ENCODE measurements around the gene DRC7.

Gene DRC7

DNA sequence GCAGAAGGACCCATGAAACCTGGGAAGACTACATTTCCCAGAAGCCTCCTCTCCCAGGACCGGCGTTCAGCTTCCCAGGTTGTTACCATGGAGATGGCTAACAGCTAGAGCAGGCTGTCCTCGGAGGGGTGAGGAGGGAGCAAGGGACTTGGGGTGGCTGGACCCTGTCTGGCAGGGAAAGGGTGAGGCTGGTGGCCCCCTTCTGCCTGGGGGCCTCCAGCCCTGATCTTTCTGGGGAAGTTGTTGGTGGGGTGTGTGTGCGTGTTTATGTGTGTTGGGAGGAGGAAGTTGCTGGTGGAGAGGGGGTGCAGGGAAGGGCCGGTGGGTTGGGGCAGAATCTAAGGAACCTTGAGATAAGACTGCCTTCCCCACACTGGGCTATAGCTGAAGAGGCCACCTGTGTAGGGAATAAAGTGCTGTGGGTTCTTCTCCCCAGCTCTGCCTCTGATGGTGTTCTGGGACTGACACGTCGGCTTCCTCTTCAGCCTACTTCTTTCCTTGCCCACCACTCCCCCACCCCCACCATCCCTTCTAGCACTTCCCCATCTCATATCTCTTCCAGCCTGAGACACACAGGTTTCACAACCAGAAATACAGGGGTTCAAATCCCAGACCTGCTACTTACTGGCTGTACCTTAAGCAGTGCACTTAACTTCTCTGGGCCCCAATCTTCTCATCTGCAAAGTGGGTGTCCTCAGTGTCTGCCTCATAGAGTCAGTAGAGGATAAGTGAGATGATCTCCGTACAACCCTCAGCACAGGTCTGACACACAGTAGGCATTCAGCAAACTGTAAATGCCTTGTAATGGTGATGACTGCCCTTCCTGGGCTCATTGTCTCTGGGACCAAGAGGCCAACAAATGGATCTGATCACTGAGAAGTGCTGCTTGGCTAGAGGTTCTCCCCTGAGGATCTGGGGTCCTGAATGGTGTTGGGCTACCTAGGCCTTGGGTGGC lies at the start of gene DRC7:
Gene DRC7, plus strand, starts transcription at position 82 of the 955 bp plus-strand sequence. CDS start 3,144 bp downstream, outside the sequence.
- peak; percentile 77 for DNase-seq (ENCODE audit: low spot score)

DNA sequence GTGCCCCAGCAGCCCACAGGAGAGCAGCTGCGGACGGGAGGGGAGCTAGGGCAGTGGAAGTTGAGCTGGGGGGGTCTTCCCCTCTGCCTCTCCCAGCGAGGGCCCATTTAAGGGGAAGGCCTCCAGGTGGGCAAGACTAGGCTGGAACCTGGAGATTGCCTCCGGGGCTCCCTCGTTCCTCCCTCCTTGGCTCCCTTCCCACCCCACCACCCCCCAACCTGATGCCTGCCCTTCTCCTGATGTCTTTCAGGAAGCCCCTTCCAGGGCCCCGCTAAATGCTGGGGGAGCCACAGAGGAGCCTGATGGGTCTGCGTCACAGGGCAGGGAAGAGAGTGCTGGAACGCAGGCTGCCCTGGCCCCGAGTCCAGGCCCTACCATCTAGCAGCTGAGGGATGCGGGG lies 49.4 kb upstream of the DRC7 start:
- DNase-seq (ENCODE audit: low spot score): no peak

DNA sequence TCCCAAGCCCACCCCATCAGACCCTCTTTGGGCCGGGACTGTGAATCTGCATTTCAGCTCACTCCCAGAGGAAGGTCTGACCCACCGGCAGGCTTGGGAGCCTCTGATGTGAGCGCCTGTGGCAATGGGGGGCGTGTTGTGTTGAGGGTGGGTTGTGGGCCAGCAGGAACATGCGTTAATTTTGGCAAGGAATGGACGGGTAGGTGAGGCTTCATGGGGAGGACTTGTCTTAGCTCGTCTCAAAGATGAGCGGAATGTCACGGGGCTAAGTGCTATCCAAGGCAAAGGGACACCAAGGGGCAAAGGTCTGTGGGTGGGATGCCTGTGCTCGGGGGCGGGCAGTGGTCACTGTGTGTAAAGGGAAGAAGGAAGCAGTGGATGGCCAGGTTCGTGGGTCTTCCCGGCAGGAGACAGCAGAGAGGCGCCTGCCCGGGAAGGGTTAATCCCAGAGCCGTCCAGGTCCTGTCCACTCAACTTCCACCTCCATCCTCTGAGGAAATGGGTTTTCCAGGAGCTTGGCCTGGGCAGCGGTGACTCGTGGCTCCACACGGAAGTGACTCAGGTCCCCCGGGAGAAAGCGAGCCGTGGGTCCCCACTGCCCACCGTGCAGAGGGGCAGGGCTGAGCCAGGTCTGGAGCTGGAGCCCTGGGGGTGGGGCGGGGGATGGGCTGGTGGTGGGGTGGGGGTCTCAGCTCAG lies 48.8 kb upstream of the DRC7 start:
- DNase-seq (ENCODE audit: low spot score): no peak

DNA sequence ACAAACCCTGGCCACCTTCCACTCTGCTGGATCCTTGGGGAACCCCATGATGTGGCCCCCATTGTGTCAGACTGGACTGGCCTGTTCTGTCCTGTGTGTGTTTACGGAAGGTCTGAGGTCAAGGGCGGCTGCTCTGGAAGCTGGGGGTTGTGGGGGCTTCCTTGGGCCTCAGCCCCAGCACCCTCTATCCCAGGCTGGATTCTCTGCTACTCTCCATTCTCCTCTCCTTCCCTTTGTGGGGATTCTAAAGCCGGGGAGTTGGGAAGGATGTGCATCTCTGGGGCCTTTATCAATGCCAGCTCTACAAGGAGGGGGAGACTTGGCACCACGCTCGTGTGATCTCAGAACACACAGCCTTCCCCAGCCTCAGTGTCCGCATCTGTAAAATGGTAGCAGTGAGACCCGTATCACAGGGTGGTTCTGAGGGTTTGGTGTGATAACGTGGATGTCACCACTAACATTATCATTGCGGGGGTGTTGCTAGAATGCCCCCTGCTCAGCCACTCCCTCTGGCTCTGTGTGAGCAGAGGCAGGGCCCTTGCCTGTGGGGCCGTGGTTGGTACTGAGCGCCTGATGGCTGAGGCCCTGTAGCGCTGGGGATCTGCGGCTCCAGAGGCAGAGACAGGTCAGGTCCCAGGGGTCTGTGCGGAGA lies 48.1 kb upstream of the DRC7 start:
- DNase-seq (ENCODE audit: low spot score): no peak

DNA sequence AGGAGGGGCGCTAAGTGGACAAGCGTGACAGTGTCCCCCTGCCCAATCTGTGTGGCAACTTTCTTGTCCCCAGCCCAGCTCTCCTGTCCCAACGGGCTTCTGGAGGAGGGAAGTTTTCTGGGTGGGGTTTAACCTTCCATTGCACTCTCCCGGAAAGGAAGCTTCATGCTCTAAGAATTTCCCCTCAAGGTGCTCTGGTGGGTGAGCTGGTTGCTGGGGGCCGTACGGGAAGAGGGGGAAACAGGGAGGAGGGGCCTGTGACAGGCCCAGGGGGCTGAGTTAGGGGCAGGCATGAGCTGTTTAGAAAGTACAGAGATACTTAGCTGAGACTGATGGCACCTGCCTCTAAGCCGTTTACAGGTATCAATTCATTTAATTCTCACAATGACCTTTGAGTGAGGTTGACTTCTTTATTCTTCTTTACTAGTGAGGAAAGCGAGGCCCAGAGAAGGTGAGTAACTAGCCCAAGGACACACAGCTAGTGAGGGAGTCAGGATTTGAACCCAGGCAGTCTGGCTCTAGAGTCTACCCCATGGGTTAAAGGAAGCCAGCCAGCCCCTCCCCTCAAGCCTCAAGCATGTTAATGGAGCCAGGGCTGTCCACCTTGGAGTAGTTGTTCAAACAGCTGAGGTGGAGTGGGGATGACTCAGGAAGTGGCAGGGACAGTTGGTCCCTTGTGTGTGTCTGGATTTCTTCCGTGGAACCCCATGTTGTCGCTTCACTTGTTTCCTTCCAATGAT lies 47.3 kb upstream of the DRC7 start:
- no peak for DNase-seq (ENCODE audit: low spot score)

- no peak for DNase-seq (ENCODE audit: low spot score)
Measured at GRCh38 chr16:57648125-57648524, 46.5 kb upstream of the DRC7 start.

DNA sequence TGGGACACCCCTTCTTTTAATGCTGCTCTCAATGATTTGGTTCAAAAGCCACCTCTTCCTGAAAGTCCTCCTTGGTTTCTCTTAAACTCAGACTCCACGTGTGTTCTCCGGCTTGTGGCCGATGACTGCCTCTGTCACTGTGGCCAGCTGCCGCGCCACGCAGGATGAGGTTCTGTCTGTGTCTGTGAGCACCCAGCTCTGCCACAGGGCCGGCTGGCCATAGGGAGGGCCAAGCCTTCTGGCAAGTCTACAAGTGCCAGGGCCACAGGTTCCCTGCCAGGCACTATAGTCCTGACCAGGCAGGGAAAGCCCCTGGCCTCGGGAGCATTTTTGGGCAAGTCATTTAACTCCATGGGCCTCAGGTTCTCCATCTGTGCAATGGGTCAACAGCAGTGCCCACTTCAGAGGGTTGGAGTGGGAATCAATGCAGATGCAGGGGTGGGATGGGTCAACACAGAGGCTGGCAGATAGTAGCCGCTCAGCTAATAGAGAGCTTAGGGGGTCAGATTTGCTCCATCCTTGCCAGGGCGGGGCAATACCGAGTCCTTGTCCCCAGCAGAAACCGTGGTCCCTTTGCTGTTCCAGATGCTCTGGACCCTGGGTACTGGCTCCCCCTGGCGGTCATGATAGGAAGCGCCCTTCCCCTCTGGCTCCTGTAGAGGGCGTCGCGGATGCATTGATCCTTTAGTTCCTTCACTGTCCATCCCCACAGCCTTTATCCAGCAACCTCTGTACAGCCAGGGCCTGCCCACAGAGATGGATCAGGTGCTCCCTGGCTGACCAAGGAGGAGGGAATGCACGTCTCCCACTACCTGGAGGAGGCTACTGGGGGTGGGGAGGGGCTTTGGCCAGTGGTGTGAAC lies 45.8 kb upstream of the DRC7 start:
- DNase-seq (ENCODE audit: low spot score): peak; percentile 92

DNA sequence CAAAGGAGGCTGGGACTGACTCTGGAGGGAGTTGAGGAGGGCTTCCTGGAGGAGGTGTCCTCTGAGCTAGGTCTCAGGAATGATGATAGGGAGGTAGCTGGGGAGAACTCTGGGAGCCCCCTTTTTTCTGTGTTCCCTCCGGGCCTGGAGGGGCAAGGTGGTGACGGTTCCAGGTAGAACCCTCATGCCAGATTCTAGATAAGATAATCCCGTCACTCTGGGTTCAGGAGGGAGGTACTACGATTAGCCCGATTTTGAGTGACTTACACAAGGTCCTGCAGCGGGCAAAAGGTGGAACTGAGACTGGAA lies 45.2 kb upstream of the DRC7 start:
- no peak for DNase-seq (ENCODE audit: low spot score)

DNA sequence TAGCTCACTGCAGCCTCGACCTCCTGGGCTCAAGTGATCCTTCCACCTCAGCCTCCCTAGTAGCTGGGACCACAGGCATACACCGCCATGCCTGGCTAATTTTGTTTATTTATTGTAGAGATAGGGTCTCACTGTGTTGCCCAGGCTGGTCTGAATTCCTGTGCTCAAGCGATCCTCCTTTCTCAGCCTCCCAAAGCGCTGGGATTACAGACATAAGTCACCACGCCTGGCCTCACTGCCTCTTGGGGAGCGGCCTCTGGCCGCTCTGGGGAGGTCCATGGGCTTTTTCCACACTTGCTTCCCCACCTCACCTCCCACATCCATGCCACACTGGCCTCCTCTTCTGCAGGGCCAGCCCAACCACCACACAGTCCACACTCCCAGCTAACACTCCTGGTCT lies 44.8 kb upstream of the DRC7 start:
- no peak for DNase-seq (ENCODE audit: low spot score)

DNA sequence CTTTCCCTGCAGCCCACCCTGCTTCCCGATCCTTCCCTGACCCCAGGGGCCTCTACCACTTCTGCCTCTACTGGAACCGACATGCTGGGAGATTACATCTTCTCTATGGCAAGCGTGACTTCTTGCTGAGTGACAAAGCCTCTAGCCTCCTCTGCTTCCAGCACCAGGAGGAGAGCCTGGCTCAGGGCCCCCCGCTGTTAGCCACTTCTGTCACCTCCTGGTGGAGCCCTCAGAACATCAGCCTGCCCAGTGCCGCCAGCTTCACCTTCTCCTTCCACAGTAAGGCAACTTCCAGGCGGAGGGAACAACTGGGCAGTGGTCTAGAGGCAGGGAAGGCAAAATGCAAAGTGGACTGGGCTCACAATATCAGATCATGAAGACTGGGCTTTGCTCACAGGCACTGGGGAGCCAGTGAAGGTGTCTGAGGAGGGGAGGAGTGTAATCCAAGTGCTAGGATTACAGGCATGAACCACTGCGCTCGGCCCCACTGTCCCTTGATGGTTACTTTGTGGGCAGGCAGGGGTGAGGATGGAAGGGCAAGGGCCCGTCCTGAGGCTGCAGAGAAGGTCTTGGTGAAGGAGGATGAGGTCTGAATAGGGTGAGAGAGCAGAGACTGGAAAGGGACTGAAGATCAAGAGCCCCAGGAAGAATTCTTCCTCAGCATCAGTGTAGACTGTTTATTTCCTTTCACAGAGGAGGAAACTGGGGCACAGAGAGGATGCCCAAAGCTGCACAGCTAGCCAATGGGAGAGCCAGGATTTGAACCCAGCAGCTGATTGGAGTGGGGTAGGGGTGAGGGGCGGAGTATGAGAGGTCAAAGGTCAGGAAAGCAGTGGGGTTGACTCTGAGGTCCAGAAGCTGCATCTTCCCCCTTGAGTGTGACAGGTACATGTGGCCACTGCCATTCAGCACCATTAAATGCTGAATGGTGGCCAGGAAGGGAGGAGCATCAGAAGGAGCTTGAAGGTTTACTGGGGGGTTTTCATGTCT lies 43.0 kb upstream of the DRC7 start:
- no peak for DNase-seq (ENCODE audit: low spot score)

DNA sequence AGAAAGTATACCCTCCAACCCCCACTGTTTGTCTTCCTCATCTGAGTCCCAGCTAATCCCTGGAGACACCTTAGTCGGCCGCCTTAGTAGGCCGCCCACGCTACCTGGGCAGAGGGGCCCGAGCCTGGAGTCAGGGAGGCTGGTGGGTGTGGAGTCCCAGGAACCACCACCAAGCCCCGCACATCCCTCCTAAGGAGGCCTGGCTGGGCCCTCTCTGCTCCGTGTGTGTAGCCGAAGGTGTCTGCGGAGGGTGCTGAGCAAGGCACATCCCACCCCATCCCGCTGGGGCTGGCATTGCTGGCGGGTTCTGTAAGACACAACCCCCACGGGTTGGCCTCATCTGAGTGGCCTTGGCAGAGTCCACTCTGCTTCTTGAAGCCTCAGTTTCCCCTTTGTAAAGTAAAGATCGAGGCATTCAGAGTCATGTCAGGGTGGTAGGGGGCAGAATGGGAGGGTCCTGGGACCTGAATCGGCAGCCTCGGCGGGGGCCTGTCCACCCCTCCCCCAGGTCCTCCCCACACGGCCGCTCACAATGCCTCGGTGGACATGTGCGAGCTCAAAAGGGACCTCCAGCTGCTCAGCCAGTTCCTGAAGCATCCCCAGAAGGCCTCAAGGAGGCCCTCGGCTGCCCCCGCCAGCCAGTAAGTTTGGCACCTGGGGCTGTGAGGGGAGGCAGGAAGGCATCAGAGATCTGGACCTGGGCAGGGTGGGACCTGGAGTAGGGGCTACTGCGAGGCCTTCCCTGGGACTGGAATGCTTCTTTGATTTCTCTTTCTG lies 41.7 kb upstream of the DRC7 start:
- no peak for DNase-seq (ENCODE audit: low spot score)

DNA sequence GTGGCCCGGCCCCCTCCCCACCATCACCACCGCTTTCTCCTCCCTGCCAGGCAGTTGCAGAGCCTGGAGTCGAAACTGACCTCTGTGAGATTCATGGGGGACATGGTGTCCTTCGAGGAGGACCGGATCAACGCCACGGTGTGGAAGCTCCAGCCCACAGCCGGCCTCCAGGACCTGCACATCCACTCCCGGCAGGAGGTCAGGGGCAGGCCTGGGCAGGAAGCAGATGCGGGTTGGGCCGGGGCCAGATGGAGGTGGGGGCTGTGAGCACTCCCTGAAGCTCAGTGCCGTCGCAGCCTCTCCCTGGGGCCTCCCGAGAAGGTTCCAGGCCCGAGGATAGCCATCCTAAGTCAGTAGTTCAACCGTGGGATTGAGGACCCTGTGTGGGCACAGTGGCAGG lies 40.7 kb upstream of the DRC7 start:
- DNase-seq (ENCODE audit: low spot score): no peak

GRCh38 chr16:57656342-57656955 lies 38.2 kb upstream of the DRC7 start:
- DNase-seq (ENCODE audit: low spot score): no peak

DNA sequence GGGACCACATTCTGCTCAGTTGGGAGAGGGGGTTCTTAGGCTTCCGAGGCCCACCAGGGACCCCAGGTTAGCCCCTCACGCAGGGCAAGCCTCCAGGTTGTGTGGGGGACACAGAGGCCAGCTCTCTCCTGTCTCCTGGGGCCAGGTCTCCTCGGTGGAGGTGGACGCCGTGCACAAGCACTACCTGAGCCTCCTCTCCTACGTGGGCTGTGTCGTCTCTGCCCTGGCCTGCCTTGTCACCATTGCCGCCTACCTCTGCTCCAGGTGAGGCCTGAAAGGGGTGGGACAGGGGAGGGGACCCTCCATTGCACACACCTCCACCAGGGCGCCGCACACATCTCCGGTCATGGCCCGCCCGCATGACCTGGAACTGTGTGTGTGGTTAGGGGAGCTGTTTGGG lies 37.4 kb upstream of the DRC7 start:
- no peak for DNase-seq (ENCODE audit: low spot score)

DNA sequence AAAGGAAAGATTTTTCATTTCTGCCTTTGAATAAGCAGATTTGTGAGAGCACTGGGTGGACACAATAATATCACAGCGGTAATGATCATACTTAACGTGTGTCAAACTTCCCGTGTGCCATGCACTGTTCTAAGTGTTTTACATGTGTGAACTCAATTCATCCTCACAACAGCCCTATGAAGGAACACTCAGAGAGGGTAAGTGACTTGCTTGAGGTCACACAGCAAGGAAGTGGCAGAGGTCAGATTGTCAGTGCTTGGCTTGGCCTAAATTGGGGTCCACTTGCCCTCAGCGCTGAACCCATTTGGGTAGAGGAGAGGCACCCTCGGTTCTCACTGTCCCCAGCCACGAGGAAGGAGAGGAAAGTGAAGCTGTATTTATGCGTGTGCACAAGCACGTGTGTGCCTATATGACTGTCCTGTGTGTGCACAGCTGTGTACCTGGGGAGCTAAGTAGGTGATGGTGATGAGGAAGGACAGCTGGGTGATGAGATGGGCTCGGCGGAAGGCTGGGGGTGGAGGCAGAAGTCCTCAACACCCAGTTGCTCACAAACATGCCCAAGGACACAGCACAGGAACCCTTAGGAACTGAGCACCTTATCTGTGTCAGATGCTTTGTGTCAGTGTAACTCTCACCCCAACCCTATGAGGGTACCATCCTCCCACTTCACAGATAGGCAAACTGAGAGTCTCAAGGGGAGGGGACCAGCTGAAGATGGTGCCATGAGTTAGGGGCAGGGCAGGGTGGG lies 36.3 kb upstream of the DRC7 start:
- no peak for DNase-seq (ENCODE audit: low spot score)

DNA sequence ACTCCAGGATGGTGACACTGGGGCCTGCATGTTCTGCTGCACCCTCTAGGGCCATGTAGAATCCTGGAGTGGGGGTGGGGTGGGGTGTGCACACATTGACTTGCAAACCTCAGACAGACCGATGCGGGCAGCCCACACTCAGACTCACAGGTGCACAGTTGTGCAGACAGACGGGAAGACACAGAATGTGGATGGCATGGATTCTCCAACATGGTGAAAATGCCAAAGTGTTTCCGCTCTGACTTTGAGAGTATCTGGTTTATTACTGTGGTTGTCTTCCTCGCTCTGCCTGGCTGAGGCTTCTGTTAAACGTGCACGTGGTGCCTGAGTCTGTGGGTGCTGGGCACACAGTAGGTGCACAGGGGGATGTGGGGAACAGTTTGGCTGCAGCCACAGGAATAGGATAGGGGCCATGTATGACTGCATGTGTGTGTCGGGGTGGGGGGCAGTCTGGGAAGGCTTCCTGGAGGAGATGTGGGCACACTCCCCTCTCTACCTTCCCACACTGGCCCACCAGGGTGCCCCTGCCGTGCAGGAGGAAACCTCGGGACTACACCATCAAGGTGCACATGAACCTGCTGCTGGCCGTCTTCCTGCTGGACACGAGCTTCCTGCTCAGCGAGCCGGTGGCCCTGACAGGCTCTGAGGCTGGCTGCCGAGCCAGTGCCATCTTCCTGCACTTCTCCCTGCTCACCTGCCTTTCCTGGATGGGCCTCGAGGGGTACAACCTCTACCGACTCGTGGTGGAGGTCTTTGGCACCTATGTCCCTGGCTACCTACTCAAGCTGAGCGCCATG lies 35.5 kb upstream of the DRC7 start:
- DNase-seq (ENCODE audit: low spot score): no peak

All from ecto neural progenitor cell (in vitro differentiated cells).